Measurements from ENCODE around the gene FAP.

Gene FAP, protein sequence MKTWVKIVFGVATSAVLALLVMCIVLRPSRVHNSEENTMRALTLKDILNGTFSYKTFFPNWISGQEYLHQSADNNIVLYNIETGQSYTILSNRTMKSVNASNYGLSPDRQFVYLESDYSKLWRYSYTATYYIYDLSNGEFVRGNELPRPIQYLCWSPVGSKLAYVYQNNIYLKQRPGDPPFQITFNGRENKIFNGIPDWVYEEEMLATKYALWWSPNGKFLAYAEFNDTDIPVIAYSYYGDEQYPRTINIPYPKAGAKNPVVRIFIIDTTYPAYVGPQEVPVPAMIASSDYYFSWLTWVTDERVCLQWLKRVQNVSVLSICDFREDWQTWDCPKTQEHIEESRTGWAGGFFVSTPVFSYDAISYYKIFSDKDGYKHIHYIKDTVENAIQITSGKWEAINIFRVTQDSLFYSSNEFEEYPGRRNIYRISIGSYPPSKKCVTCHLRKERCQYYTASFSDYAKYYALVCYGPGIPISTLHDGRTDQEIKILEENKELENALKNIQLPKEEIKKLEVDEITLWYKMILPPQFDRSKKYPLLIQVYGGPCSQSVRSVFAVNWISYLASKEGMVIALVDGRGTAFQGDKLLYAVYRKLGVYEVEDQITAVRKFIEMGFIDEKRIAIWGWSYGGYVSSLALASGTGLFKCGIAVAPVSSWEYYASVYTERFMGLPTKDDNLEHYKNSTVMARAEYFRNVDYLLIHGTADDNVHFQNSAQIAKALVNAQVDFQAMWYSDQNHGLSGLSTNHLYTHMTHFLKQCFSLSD

GRCh38 chr2:162243294-162243693 lies at the start of gene FAP:
Gene FAP, minus strand, starts transcription at chr2:162243445. Its CDS starts 118 bp downstream, at chr2:162243327.
- ATAC-seq, result peak; percentile 69
- TF ChIP-seq TCF4 (CRISPR knock-in tag; IDR thresholded peaks at IDR 0.05; ENCODE audit: borderline replicate concordance) (no peak), ZFP30 (CRISPR knock-in tag; IDR thresholded peaks at IDR 0.05) (no peak), BACH2 (CRISPR knock-in tag; IDR thresholded peaks at IDR 0.05; ENCODE audit: borderline replicate concordance) (no peak), ISL1 (CRISPR knock-in tag; IDR thresholded peaks at IDR 0.05) (peak; percentile 38; the same call in 1 of the 2 replicates), ZNF70 (CRISPR knock-in tag; IDR thresholded peaks at IDR 0.05) (no peak)

GRCh38 chr2:162291748-162292147 lies 48.5 kb upstream of the FAP start:
- no peak for TF ChIP-seq ARNTL (CRISPR knock-in tag; IDR thresholded peaks at IDR 0.05; ENCODE audit: borderline replicate concordance, low read depth)
- TF ChIP-seq ISL1 (CRISPR knock-in tag; IDR thresholded peaks at IDR 0.05), result no peak
- TF ChIP-seq GLIS3 (CRISPR knock-in tag; IDR thresholded peaks at IDR 0.05), result no peak
- TF ChIP-seq ZNF70 (CRISPR knock-in tag; IDR thresholded peaks at IDR 0.05), result no peak
- no peak for TF ChIP-seq ZFP3 (CRISPR knock-in tag; IDR thresholded peaks at IDR 0.05)
- no peak for TF ChIP-seq RARB (CRISPR knock-in tag; IDR thresholded peaks at IDR 0.05)
- TF ChIP-seq, protein P1, sequence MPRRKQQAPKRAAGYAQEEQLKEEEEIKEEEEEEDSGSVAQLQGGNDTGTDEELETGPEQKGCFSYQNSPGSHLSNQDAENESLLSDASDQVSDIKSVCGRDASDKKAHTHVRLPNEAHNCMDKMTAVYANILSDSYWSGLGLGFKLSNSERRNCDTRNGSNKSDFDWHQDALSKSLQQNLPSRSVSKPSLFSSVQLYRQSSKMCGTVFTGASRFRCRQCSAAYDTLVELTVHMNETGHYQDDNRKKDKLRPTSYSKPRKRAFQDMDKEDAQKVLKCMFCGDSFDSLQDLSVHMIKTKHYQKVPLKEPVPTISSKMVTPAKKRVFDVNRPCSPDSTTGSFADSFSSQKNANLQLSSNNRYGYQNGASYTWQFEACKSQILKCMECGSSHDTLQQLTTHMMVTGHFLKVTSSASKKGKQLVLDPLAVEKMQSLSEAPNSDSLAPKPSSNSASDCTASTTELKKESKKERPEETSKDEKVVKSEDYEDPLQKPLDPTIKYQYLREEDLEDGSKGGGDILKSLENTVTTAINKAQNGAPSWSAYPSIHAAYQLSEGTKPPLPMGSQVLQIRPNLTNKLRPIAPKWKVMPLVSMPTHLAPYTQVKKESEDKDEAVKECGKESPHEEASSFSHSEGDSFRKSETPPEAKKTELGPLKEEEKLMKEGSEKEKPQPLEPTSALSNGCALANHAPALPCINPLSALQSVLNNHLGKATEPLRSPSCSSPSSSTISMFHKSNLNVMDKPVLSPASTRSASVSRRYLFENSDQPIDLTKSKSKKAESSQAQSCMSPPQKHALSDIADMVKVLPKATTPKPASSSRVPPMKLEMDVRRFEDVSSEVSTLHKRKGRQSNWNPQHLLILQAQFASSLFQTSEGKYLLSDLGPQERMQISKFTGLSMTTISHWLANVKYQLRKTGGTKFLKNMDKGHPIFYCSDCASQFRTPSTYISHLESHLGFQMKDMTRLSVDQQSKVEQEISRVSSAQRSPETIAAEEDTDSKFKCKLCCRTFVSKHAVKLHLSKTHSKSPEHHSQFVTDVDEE (CRISPR knock-in tag; IDR thresholded peaks at IDR 0.05), result no peak
- no peak for TF ChIP-seq ESRRG (CRISPR knock-in tag; IDR thresholded peaks at IDR 0.05)
- TF ChIP-seq, protein P2, sequence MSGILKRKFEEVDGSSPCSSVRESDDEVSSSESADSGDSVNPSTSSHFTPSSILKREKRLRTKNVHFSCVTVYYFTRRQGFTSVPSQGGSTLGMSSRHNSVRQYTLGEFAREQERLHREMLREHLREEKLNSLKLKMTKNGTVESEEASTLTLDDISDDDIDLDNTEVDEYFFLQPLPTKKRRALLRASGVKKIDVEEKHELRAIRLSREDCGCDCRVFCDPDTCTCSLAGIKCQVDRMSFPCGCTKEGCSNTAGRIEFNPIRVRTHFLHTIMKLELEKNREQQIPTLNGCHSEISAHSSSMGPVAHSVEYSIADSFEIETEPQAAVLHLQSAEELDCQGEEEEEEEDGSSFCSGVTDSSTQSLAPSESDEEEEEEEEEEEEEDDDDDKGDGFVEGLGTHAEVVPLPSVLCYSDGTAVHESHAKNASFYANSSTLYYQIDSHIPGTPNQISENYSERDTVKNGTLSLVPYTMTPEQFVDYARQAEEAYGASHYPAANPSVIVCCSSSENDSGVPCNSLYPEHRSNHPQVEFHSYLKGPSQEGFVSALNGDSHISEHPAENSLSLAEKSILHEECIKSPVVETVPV (CRISPR knock-in tag; IDR thresholded peaks at IDR 0.05), result no peak
- TF ChIP-seq TOX (CRISPR knock-in tag; IDR thresholded peaks at IDR 0.05; ENCODE audit: borderline replicate concordance), result no peak
- no peak for TF ChIP-seq ZFP30 (CRISPR knock-in tag; IDR thresholded peaks at IDR 0.05)
- no peak for TF ChIP-seq BACH2 (CRISPR knock-in tag; IDR thresholded peaks at IDR 0.05; ENCODE audit: borderline replicate concordance)
- no peak for TF ChIP-seq PPARA (CRISPR knock-in tag; IDR thresholded peaks at IDR 0.05; ENCODE audit: borderline replicate concordance)
- TF ChIP-seq CSDC2 (CRISPR knock-in tag; IDR thresholded peaks at IDR 0.05), result no peak
- TF ChIP-seq ZC3H10 (CRISPR knock-in tag; IDR thresholded peaks at IDR 0.05), result no peak
- TF ChIP-seq TCF4 (CRISPR knock-in tag; IDR thresholded peaks at IDR 0.05; ENCODE audit: borderline replicate concordance), result no peak
- no peak for ATAC-seq

GRCh38 chr2:162282765-162283425 lies 39.6 kb upstream of the FAP start:
- ATAC-seq, result no peak
- TF ChIP-seq ZC3H10 (CRISPR knock-in tag; IDR thresholded peaks at IDR 0.05) (no peak), ARNTL (CRISPR knock-in tag; IDR thresholded peaks at IDR 0.05; ENCODE audit: borderline replicate concordance, low read depth) (no peak), TOX (CRISPR knock-in tag; IDR thresholded peaks at IDR 0.05; ENCODE audit: borderline replicate concordance) (no peak), RARB (CRISPR knock-in tag; IDR thresholded peaks at IDR 0.05) (no peak), TCF4 (CRISPR knock-in tag; IDR thresholded peaks at IDR 0.05; ENCODE audit: borderline replicate concordance) (no peak), ZNF8 (CRISPR knock-in tag; IDR thresholded peaks at IDR 0.05) (no peak), ZNF70 (CRISPR knock-in tag; IDR thresholded peaks at IDR 0.05) (no peak), OSR1 (CRISPR knock-in tag; IDR thresholded peaks at IDR 0.05) (no peak), POU6F1 (CRISPR knock-in tag; IDR thresholded peaks at IDR 0.05; ENCODE audit: borderline replicate concordance, low read depth) (no peak), ZFP3 (CRISPR knock-in tag; IDR thresholded peaks at IDR 0.05) (no peak)
- TF ChIP-seq, protein P3, sequence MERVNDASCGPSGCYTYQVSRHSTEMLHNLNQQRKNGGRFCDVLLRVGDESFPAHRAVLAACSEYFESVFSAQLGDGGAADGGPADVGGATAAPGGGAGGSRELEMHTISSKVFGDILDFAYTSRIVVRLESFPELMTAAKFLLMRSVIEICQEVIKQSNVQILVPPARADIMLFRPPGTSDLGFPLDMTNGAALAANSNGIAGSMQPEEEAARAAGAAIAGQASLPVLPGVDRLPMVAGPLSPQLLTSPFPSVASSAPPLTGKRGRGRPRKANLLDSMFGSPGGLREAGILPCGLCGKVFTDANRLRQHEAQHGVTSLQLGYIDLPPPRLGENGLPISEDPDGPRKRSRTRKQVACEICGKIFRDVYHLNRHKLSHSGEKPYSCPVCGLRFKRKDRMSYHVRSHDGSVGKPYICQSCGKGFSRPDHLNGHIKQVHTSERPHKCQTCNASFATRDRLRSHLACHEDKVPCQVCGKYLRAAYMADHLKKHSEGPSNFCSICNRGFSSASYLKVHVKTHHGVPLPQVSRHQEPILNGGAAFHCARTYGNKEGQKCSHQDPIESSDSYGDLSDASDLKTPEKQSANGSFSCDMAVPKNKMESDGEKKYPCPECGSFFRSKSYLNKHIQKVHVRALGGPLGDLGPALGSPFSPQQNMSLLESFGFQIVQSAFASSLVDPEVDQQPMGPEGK (CRISPR knock-in tag; IDR thresholded peaks at IDR 0.05; ENCODE audit: borderline replicate concordance), result no peak

Measured in SK-N-SH treated with all-trans-retinoic acid at 6 μM for 48 hours (cell line).